HS-5 (cell line): ENCODE data around the gene DDIT4.

Experiments used
- DNase-seq: peaks from one replicate; pipeline ENCODE4 v3.0.0-alpha.2; 2012; ENCODE audit warnings: low read depth

Gene DDIT4

DNA sequence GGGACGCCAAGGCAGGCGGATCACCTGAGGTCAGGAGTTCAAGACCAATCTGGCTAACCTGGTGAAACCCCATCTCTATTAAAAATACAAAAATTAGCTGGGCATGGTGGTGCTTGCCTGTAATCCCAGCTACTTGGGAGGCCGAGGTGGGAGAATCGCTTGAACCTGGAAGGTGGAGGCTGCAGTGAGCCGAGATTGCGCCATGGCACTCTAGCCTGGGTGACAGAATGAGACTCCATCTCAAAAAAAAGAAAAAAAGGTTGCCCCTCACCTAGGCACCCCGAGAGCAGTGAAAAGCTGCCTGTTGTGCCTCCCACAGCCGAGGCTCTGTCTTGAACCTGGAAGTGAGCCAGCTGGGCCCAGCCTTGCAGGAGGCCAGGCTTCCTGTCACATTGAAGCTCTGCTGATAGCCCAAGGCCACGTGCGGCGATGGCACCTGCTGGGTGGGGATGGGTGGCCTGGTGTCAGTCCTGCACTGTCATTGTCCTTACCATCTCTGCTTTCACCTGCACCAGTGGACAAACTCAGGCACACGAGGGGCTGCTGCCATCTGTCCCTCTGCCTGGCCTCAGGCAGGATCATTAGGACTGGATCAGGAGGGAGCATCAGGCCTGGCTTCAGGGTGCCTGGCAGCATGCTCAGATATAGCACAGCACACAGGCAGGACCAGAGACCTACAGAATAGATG lies 43.2 kb downstream of the DDIT4 start:
- no peak for DNase-seq

DNA sequence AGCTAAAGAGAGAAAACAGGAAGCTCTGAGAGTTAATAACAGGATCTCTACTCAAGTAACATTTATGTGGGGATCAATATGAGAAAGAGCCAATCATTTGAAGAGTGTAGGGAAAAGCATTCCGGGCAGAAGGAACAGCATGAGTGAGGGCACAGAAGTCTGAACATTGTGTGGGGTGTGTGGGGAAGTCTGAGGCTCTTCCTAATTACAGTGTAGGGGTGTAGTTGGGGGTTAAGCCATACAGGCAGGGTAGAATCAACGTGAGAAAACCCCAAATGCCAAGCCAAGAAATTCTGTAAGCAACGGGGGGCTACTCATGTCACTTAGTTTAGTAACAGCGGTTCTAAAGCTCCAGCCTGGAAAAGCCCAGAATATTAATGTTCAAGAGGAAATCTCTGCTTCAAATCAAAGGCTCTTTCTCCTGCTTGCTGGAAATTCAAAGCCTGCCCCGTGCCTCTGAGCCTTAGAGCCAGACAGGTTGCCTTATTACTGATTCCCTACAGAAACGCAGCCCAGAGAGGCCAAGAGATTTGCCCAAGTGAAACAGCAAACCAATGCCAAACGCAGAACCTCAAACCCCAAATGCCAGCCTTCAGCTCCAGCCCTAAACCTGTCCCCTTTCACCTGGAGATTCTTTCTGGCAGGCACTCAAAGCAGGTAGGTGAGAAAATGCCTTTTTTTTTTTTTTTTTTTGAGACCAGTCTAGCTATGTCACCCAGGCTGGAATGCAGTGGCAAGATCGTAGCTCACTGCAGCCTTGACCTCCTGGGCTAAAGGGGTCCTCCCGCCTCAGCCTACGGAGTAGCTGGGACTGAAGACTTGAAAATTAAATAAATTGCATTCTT lies 44.9 kb downstream of the DDIT4 start:
- no peak for DNase-seq

- DNase-seq, result peak; percentile 60
Measured at GRCh38 chr10:72319416-72320254, 45.9 kb downstream of the DDIT4 start.

DNA sequence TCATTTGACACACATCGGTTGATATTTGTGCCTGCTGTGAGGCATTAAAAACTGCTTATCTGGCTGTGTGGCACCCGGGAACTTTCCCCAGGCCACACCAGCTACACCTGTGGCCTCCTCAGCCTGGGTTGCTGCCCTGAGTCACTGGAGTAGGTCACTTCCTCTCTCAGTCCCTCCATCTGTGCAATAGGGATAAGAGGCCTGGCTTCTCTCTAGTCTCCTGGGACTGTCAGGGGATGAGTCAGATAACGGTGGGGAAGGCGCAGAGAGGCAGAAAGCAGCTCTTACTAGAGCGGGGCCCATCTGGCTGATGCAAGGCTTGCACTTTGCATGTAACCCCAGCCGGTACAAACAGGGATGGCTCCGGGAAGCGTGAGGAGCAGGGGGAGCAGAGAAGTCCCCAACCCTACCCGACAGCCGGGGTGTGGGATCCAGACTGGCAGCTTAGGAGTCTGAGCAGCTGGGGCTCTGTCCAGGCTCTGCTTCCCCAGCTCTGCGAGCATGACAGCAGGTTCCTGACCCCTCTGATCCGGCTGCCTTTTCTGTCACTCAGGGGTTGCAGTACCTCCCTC lies 47.0 kb downstream of the DDIT4 start:
- peak; percentile 98 for DNase-seq

DNA sequence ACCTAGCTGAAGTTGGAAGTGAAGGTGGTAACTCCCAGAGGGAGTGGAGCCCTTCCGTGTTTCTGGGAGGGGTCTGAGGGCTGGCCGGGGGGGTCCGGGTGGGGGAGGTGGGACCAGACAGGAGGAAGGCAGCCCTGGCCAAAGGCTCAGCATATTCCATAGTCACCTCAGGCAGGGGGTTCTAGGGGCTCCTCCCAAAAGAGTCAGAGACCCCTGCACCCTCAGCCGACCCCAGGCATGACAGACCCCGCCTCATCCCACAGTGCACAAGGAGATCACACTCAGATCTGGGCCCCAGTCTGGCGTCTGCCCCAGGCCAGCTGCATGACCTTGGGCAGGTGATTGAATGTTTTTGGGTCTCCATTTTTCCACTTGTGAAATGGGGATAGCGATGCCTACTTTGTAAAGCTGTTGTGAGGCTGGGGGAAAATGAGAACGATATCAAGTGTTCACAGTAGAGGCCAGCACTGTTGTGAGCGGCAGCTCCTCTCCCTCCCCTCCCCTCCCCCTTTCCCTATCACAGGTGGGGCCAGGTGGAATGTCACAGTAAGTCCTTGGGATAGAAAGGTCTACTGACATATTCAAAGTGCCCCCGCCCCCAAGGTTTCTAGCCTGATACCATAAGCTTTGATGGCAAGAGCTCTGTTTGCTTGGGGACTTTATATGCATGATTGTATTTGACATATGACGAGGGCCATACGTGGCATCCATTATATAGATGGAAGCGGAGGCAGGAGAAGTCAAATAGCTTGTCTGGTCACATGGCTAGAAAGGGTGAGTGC lies 47.7 kb downstream of the DDIT4 start:
- no peak for DNase-seq

- no peak for DNase-seq
Measured at GRCh38 chr10:72322030-72322279, 48.2 kb downstream of the DDIT4 start.

DNA sequence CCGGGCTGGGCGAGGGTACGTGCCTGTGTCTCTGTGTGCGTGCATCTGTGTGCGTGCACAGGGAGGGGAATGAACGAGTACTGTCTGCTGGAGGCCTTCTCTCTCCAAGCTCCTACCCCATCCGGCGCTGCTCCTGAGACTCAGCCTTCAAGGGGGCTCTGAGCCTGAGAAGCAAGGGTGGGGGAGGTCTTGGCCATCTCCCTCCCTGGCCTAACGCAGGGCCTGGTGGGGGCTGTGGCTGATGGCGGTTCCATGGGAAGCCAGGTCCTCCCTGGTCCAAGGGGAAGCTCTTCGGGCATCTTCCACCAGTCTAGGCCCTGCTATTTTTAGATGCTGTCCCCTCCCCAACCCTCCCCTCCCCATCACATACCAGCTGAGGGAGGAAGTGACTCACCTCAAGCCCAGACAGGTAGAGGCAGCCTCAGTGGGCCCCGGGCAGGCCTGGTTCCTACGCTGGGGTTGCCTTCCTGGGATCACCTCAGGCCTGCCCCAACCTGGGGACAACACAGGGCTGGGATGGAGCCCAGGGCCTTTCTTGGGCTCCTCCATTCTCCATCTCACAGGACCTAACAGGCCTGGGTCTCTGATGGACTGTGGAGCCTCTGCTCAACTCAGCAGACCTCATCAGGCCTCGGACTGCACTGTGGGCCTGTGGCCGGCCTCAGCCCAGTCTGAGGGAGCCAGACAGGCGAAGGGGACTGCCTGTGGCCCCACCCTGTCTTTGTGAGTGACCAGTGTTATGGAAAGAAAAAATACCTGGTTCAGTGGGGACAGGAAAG lies 48.7 kb downstream of the DDIT4 start:
- no peak for DNase-seq

- no peak for DNase-seq
Measured at GRCh38 chr10:72323108-72323749, 49.5 kb downstream of the DDIT4 start.

DNA sequence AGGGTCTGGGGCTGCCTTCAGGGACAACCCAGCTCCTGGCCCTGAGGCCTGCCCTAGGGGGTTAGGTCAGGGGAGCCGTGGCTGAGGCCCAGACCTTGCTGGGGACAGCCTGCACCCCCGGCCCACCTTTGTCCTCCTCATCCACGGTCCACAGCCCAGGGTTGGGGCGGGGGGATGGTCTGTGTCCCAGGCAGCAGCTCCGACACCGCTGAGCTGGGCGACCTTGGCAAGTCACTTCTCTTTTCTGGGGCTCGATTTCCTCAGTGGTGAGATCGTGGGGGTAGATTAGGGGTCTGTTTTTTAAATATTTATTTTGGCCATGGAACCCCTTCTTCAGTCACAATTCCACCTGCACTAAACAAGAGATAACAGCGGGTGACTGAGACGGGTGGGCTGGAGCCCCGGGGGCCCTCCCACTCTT lies 50.1 kb downstream of the DDIT4 start:
- DNase-seq, result no peak
